Activated naive CD4-positive, alpha-beta T cell treated with anti-CD3 and anti-CD28 coated beads, Interleukin-2, amount 50 U/mL, for 72 hours (primary cell): ENCODE results near the gene AMBRA1. TPM values are rescaled to one million over a fixed set of nuclear protein-coding genes. Genes with fewer than 3 reads are reported as not detected.

Experiments
- ATAC-seq, 2 donors: fragments of 150-1000 bp; cut with Tn5 transposase; 2 replicates each; pipeline ENCODE4 v1.10.0; 2021; ENCODE audit warnings: mild to moderate bottlenecking in 2 of 2, moderate library complexity in 2 of 2
- DNase-seq, 2 donors: peaks; one replicate each; pipeline ENCODE4 v3.0.0; 2021 to 2022; ENCODE audit warnings: low spot score in 2 of 2
- H3K27ac Mint-ChIP-seq, 2 donors: one replicate each; pipeline ENCODE4 v1.8.0; 2022; ENCODE audit warnings: mild to moderate bottlenecking in 2 of 2, mixed read lengths in 2 of 2
- H3K36me3 Mint-ChIP-seq, 2 donors: one replicate each; pipeline ENCODE4 v1.8.0; 2022; ENCODE audit warnings: mixed read lengths in 2 of 2
- H3K9me3 Mint-ChIP-seq, 2 donors: one replicate each; pipeline ENCODE4 v1.8.0; 2022; ENCODE audit warnings: mixed read lengths in 2 of 2
- total RNA-seq, 2 donors: library from RNA; stranded (reverse); gene quantifications; one replicate each; pipeline ENCODE4 v1.2.3, GENCODE V29; 2022

The AMBRA1 gene
- total RNA-seq, 2 donors from 2014 or later, result 20.9 to 28.5 TPM

DNA sequence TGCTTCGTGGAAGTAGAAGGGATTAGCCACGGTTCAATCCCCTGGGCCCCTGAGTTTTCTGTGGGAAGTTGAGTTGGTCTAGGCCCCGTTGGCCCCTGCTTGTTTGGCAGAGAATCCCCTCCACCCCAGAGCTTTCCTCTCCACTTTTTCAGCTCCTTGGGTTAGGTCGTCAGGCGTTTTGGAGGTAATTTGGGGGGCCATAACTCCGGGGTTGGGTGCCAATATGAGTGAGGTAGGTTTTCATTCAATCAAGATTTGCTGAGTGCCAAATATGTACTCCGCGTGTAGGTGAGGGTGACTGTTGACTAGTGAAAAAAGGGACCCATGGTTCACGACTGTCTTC is 24.1 kb upstream of the AMBRA1 start:
- ATAC-seq (no peak), DNase-seq (no peak)
- peaks cover 6 to 9% of the 10 kb centered on the region in 2 donors for H3K36me3 Mint-ChIP-seq

DNA sequence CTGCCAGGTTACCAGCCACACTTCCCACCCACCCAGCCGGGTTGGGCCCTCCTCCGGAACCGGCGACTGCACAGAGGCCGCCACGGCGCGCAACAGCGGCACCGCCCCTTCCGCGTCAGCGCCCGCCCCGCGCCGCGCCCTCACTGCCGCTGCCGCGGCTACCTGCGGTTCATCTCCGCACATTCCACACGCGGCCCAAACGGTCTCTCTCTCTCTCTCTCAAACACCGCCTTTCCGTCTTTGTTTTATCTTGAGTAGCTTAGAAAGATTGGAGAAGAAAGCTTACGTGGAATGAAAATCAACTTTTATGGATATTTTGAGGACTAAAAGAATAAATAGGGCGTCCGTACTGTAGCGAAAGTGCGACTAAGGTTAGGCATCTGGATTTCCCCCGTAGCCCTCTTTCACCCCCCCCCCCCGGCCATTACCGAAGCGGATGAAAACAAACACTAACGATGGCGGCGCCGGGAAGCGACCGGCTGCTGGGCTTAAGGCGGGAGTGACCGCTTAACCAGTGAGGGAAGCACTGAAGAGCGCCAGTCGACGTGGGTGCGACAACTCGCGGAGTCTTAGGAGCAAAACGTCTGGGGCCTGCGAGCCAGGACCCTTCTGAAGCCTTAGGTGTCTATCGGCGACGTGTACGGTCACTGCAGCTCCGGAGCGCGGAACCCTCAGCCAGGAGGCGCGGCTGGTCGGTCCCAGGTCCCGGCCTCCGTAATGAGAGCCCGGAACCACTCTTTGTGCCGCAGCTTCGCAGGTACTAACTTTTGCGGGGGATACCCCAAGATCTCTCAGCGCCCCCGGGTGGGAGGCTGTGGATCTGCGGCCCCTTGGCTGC is 23.5 kb upstream of the AMBRA1 start, which contains the start of the genes ATG13 and HARBI1:
ATG13 (plus strand) TSS at position 420 of the 838 bp plus-strand sequence. CDS start 26,739 bp downstream, outside the sequence.
HARBI1 (minus strand) TSS at position 94 of the 838 bp plus-strand sequence. CDS start 990 bp downstream, outside the sequence.
- peak; percentile 97 to 98 for ATAC-seq
- Mint-ChIP-seq H3K36me3 (peaks cover 6 to 9% of the 10 kb centered on the region in 2 donors), H3K27ac (peak within 1 kb of the TSS; percentile 95 to 100), H3K9me3 (no peaks in the 10 kb centered on the region)
- peak; percentile 93 for DNase-seq

More for the DNA sequence above, 24.1 kb upstream of the AMBRA1 start:
- peak overlapping the region; percentile 95 to 100 for H3K27ac Mint-ChIP-seq
- H3K9me3 Mint-ChIP-seq, result no peaks in the 10 kb centered on the region

DNA sequence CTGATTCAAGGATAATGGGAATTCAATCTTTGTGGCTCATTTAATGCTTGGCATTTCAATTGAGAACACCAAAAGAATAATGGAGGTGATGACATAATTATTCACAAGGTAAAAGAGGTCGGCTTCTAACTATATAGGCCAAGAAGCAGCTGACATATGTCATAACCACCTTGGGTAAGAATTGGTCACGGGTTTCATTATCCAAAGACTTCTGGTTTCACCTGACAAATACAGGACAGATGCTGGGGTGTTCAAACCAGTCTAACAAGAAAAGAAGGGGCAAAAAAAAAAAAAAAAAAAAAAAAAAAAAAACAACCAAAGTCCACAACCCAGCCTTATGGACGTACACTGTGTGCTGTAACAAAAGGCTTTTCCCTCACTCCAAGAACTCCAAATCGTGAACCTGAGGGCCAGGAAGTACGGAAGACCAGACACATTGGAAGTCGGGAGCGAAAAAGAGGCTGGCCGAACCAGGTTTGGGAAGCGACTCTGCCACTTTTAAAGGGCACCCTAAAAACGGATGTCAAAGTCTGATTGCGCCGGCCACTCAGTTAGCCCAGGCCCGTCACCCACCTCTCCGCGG is 22.8 kb upstream of the AMBRA1 start:
- DNase-seq (no peak), ATAC-seq (peak; percentile 23 to 54)
- peak overlapping the region; percentile 95 to 100 for H3K27ac Mint-ChIP-seq
- H3K36me3 Mint-ChIP-seq, result peaks cover 5 to 9% of the 10 kb centered on the region in 2 donors
- H3K9me3 Mint-ChIP-seq, result no peaks in the 10 kb centered on the region

DNA sequence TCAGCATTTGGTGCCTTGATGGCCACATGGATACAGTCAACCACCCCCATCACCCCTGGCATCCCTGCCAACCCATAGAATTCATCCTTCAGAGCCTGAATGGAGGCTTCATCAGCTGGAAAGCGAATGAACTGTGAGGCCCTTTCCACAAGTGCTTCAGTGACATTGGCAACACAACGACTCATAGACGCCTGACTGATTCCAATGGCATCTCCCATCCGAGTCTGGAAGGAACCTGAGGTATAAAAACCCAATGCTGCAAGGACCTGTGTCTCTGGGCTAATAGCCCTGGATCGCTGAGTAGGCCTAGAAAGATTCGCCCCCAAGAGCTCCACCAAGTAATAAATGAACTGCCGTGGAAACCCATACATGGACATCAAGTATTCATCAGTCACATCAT is 21.9 kb upstream of the AMBRA1 start:
- Mint-ChIP-seq H3K36me3 (peaks cover 0 to 9% of the 10 kb centered on the region in 2 donors), H3K27ac (peak overlapping the region in 1 of 2 donors; percentile 95), H3K9me3 (no peaks in the 10 kb centered on the region)
- no peak for DNase-seq
- ATAC-seq, result no peak

DNA sequence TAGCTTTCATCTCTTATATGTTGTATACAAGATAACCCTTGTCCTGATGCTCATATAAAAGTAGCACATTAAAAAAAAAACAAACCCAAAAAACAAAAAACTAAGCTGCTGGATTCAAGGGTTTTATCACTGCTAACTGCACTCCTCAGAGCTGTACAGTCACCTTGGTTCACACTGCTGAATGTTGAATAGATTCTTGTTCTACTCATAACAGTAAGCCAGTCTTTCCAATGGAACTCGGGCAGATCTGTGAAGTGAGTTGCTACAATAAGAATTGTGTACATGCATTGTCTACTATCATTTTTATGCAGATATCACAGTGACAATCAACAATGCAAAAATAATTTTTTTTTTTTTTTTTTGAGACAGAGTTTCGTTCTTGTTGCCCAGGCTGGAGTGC is 18.5 kb upstream of the AMBRA1 start:
- DNase-seq (no peak), ATAC-seq (no peak)
- H3K27ac Mint-ChIP-seq, result no peak overlapping the region
- H3K36me3 Mint-ChIP-seq, result peaks cover 0 to 2% of the 10 kb centered on the region in 2 donors
- H3K9me3 Mint-ChIP-seq, result no peaks in the 10 kb centered on the region

DNA sequence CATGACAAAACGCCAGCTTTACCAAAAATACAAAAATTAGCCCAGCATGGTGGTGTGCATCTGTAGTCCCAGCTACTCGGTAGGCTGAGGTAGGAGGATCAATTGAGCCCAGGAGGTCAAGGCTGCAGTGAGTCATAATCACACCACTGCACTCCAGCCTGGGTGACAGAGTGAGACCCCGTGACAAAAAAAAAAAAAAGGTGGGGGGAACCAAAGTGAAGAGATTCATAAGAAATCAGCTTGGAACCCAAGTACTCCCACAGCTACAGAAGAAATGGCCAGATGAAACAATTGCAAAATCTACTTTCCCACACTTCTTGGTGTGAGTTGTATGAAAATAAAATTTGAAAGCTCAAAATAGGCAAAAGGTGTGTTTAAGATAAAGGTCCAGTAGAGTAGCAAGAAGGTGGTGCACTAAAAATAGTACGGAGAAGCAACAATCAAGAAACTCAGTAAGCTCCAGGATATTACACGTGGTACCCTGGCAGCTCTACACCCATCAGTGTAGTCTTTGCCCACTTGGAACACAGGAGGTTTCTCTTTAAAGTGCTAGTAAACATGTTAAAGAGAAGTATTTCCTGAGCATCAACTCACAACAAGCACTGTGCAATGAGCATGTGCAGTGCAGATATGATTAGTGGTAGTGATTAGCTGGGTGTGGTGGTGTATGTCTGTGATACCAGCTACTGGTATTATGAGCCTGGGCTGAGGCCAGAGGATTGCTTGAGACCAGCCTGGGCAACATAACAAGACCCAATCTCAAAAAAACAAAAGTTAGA is 17.9 kb upstream of the AMBRA1 start:
- ATAC-seq, result no peak
- Mint-ChIP-seq H3K27ac (no peak overlapping the region), H3K9me3 (no peaks in the 10 kb centered on the region)

DNA sequence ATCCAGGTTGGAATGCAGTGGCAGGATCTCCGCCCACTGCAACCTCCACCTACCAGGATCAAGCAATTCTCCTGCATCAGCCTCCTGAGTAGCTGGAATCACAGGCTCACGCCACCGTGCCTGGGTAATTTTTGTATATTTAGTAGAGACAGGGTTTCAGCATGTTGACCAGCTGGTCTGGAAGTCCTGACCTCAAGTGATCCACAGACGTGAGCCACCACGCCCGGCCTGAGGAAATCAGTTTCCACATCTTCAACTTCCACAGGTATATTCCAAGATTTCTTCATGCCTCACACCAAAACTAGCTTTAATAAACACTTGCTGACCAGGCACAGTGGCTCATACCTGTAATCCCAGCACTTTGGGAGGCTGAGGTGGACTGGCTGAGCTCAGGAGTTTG is 15.6 kb upstream of the AMBRA1 start:
- Mint-ChIP-seq H3K36me3 (no peaks in the 10 kb centered on the region), H3K27ac (no peak overlapping the region), H3K9me3 (no peaks in the 10 kb centered on the region)
- ATAC-seq (no peak), DNase-seq (no peak)

More for the DNA sequence above, 17.9 kb upstream of the AMBRA1 start:
- H3K36me3 Mint-ChIP-seq, result no peaks in the 10 kb centered on the region
- DNase-seq, result no peak

DNA sequence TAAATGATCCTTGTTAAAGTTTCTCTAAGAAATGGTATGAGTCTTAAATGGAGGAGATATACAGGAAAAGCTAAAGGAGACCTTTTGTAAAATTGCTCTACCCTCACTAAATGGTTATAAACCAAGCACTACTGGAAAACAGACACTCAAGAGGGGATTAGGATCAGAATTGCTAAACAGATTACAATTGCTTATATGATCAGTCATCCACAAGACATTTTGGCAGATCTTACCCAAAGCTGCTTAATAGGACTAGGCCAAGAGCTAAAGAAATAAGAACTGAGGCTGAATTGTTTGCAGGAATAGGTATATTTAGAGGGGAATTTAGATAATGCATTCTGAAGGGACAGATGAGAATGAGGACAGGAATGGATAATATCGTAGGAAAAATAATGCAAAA is 13.7 kb upstream of the AMBRA1 start:
- peak overlapping the region in 1 of 2 donors; percentile 24 for H3K27ac Mint-ChIP-seq
- H3K9me3 Mint-ChIP-seq, result no peaks in the 10 kb centered on the region
- ATAC-seq (no peak), DNase-seq (no peak)
- H3K36me3 Mint-ChIP-seq, result no peaks in the 10 kb centered on the region

DNA sequence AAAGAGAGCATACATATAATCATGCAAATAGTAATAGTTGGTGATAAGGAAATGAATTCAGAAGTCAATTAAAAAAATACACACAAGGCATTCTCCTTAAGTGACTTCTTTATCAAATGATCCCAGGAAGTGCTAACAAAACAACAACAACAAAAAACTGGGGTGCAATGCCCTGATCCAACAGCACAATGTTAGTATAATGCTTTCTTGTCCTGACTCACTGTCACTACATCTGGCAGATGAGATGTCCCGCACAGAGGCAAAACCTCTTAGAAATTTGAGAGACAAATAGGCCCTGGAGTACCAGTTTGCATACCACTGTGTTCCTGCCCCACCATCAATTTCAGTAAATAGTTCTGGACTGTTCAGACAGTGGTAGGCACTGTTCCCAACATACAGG is 11.0 kb upstream of the AMBRA1 start:
- Mint-ChIP-seq H3K9me3 (no peaks in the 10 kb centered on the region), H3K27ac (no peak overlapping the region), H3K36me3 (no peaks in the 10 kb centered on the region)
- DNase-seq (no peak), ATAC-seq (no peak)

DNA sequence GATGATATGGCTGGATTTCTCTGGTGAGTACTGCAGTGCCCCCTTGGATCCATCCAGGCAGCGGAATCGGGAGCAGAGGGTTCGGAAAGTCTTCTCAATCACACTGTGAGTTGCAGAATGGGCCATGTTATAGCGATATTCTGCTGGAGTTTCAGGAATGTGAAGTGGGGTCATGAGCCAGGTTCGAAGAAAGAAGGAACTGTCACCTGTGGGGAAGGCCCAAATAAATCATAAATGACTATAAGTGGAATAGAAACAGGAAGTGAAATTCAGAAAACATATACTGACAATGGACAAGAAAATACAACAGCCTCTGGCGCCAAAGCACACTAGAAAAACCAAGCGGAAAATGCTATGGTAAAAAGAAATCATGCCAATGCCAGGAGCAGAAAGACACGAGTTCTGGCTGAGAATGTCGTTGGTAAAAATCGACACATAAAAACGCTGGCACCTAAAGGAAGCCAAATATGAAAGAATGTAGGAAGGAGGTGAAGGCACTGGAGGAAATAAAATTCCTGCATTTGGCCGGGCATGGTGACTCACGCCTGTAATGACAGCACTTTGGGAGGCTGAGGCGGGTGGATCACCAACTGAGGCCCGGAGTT is 10.0 kb upstream of the AMBRA1 start:
- ATAC-seq (no peak), DNase-seq (no peak)
- Mint-ChIP-seq H3K27ac (no peak overlapping the region), H3K9me3 (no peaks in the 10 kb centered on the region), H3K36me3 (no peaks in the 10 kb centered on the region)

DNA sequence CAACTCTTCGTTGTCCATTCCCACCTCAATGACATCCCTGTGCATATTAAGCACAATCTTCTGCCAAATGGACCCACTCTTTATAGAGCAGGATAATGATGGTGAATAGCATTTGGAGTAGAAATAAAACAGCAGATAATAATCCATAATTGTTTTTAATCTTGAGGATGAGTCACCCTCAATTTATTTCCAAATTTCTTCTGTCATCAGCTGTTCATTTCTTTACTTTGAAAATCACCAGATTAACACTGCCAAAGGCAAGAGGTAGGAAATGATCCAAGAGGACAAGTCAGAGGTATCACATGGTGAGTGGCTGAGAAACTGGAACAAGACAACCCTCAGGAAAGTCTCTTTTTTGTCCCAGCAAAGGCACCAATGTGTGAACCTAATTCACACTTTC is 7.3 kb upstream of the AMBRA1 start:
- H3K36me3 Mint-ChIP-seq, result no peaks in the 10 kb centered on the region
- no peak for DNase-seq

DNA sequence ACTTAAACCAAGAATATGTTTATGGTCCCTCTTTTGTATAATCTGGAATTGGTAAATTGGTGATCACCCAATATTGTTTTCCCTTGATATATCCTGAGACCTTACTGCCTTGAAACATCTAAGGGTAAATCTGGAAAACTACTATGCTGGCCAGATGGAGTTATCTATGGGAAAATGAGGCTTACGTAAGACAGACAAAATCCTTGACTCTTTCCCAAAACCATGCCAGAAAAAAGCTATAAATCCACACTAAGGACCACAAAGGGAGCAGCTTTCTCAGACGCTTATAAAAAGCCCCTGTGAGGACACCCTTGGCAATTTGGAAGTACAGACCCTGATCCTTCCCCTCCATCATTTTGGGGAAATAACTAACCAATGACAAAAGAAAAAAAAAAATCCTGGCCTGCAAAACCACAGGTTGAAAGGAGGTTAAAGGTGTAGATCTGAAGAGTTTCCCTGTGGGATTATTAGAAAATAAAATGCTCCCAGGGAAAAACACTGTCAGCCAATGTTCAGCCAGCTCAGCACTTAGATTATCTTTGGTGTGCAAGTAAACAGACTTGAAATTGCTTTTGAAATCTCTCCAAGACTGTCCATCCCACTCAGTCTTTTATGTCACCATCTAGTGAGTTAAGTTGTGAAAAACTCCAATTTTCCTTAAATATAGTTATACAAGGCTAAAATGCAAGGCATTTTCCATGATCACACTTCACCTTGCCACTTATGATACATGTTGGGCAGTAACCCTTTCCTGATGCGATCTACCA is 6.6 kb upstream of the AMBRA1 start:
- no peak overlapping the region for H3K27ac Mint-ChIP-seq
- H3K36me3 Mint-ChIP-seq, result no peaks in the 10 kb centered on the region
- no peak for DNase-seq
- no peak for ATAC-seq
- no peaks in the 10 kb centered on the region for H3K9me3 Mint-ChIP-seq

More for the DNA sequence above, 7.3 kb upstream of the AMBRA1 start:
- no peak for ATAC-seq
- Mint-ChIP-seq H3K9me3 (no peaks in the 10 kb centered on the region), H3K27ac (no peak overlapping the region)

DNA sequence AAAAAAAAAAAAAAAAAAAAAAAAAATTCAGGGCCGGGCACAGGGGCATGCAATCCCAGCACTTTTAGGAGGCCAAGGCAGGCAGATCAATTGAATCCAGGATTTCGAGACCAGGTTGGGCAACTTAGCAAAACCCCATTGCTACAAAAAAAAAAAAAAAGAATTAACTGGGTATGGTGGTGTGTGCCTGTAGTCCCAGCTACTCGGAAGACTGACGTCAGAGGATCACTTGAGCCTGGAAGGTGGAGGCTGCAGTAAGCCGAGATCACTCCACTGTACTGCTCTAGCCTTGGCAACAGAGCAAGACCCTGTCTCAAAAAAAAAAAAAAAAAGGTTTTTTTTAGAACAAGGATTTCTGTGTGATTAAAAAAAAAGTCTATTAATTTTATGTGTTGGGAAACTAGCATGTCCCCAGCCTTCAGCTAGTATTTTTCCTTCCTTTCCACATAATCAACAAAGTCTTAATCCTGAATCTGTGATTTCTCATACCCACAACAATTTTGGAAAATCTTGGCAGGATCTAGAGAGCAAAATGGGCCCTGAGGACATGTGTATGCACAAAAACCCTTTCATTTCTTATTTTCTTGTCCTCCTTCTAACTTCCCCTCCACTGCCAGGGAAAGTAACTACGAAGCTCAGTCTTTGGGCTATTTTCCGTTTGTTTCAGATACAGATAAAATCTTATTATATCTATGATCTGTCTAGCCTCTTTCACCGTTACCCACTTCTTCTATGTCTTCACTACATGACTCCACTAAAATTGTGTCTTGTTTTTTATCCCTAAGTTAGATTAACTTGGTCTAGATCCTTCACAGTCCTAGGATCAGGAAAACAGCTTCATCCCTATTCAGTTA is 5.7 kb upstream of the AMBRA1 start:
- Mint-ChIP-seq H3K9me3 (no peaks in the 10 kb centered on the region), H3K36me3 (no peaks in the 10 kb centered on the region), H3K27ac (no peak overlapping the region)
- DNase-seq (no peak), ATAC-seq (no peak)

DNA sequence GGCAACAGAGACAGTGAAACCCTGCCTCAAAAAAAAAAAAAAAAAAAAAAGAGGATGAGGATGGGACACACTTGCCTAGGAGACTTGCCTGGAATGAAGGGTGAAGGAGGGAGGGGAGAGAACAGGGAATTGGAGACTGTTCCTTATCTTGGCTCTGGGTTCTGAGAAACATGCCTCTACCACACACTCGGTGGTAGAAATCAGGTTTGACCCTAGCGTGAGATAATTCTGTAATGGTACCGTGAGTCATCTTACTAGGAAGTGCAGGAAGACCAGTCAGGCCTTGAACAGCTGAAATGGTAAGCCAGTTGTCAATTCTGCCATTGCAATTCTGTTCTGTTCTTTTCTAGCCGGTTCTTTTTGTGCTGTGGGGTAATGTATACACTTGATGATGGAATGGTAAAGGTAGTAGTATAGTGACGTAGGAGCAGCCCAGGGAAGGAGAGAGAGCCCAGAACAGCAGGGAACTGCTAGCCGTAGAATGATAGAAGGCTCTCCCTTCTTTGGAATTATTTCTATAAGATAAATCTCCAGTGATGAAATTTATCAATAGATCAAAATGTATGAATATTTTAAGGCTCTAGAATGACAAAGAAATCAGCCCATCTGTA is 3.9 kb upstream of the AMBRA1 start:
- no peak for DNase-seq
- Mint-ChIP-seq H3K27ac (no peak overlapping the region), H3K9me3 (no peaks in the 10 kb centered on the region), H3K36me3 (peaks cover 7 to 17% of the 10 kb centered on the region in 2 donors)
- no peak for ATAC-seq

DNA sequence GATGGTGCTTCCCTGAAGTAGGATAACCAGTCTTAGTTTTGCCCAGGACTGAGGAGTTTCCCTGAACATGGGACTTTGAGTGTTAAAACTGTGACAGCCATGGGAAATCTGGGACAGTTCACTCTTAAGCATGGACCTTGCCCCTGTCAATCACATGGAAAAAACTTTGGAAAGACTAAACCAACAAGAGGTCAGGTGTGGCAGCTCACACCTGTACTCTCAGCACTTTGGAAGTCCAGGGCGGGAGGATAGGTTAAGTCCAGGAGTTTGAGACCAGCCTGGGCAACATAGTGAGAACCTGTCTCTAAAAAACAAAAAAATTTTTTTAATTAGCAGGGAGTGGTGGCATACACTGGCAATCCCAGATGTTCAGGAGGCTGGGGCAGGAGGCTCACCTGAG is 3.3 kb upstream of the AMBRA1 start:
- Mint-ChIP-seq H3K27ac (peak overlapping the region in 1 of 2 donors; percentile 72), H3K9me3 (no peaks in the 10 kb centered on the region), H3K36me3 (peaks cover 8 to 22% of the 10 kb centered on the region in 2 donors)
- ATAC-seq (no peak), DNase-seq (no peak)
